ENCODE data around the gene SHKBP1. TPM values are rescaled to one million over a fixed set of nuclear protein-coding genes. Genes with fewer than 3 reads are reported as not detected.

SHKBP1 gene
- polyA plus RNA-seq, 3 donors from 2014 or later = 115 to 186 (median 156) TPM

DNA sequence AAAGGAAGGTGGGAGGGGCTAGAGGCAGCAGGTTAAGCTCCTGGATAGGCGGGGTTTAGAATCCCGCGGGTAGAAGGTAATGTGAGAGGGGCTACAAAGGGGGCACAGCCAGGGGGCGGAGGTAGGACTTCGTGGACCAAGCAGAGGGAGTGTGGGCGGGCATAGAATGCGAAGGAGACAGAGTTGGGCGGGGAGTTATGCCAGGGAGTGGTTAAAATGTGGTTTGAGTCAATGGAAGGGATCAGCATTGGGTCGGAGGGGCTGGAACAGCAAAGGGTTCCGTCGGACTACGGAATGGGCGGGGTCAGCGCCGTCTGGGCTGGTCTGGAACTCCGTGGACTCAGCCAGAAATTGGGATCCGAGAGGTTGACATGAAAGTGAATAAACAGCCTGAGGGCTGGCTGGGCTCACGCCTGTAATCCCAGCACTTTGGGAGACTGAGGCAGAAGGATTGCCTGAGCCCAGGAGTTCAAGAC, 27.5 kb downstream of the SHKBP1 start:
- no peak for DNase-seq
- no peaks in the 10 kb centered on the region for H3K9me3 Mint-ChIP-seq
- H3K4me3 Mint-ChIP-seq = peak overlapping the region; percentile 83 to 91 (median 89)
- H3K27me3 Mint-ChIP-seq (ENCODE audit: low read depth in 3 of 3) = peaks cover 20 to 32% (median 30%) of the 10 kb centered on the region in 3 donors
- H3K27ac Mint-ChIP-seq = peak overlapping the region; percentile 84 to 95 (median 90)
- no peaks in the 10 kb centered on the region for H3K36me3 Mint-ChIP-seq
- peaks cover 65 to 70% of the 10 kb centered on the region in 2 donors for H3K4me1 Mint-ChIP-seq

DNA sequence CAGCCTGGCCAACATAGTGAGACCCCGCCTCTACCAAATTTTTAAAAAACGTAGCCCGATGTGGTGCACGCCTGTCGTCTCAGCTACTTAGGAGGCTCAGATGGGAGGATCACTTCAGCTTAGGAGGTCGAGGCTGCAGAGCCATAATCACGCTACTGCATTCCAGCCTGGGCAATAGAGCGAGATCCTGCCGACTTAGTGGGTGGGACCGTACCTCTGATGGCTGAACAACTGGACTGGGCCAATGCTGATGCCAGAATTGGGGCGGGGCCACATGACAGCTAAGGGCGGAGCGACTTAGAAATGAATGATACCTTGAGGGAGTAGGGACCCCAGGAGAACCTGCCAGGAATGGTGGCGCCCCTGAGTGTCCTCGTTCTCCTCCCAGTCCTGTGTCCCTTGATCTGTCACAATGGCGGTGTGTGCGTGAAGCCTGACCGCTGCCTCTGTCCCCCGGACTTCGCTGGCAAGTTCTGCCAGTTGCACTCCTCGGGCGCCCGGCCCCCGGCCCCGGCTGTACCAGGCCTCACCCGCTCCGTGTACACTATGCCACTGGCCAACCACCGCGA, 28.1 kb downstream of the SHKBP1 start:
- H3K4me1 Mint-ChIP-seq = peaks cover 64 to 67% of the 10 kb centered on the region in 2 donors
- H3K27ac Mint-ChIP-seq = peak overlapping the region; percentile 84 to 97 (median 90)
- no peaks in the 10 kb centered on the region for H3K9me3 Mint-ChIP-seq
- H3K4me3 Mint-ChIP-seq = peak overlapping the region; percentile 83 to 91 (median 89)
- H3K27me3 Mint-ChIP-seq (ENCODE audit: low read depth in 3 of 3) = peaks cover 17 to 28% (median 27%) of the 10 kb centered on the region in 3 donors
- no peaks in the 10 kb centered on the region for H3K36me3 Mint-ChIP-seq
- no peak for DNase-seq

DNA sequence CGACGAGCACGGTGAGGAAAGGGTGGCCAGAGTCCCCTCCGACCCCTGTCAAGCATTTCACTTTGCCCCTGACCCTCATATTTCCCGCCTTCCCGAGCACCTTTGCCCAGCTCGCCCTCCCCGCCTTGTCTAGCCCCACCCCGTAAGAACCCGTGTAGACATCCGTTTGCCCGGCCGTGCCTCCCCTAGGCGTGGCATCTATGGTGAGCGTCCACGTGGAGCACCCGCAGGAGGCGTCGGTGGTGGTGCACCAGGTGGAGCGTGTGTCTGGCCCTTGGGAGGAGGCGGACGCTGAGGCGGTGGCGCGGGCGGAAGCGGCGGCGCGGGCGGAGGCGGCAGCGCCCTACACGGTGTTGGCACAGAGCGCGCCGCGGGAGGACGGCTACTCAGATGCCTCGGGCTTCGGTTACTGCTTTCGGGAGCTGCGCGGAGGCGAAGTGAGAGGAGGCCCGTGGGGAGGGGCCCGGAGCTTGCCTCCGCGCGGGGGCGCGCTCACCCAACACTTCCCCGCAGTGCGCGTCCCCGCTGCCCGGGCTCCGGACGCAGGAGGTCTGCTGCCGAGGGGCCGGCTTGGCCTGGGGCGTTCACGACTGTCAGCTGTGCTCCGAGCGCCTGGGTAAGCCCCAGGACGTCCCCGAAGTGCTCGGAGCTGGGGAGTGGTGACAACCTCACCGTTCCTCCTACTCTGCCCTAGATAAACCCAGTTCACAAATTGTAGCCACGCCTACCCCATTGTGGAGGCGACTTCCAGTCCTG, 28.7 kb downstream of the SHKBP1 start:
- no peaks in the 10 kb centered on the region for H3K9me3 Mint-ChIP-seq
- H3K4me1 Mint-ChIP-seq = peaks cover 68 to 70% of the 10 kb centered on the region in 2 donors
- peaks cover 16 to 29% (median 27%) of the 10 kb centered on the region in 3 donors for H3K27me3 Mint-ChIP-seq (ENCODE audit: low read depth in 3 of 3)
- peak overlapping the region; percentile 83 to 91 (median 89) for H3K4me3 Mint-ChIP-seq
- DNase-seq = peak; percentile 80 to 83 (median 81)
- no peaks in the 10 kb centered on the region for H3K36me3 Mint-ChIP-seq
- peak overlapping the region; percentile 84 to 97 (median 90) for H3K27ac Mint-ChIP-seq

DNA sequence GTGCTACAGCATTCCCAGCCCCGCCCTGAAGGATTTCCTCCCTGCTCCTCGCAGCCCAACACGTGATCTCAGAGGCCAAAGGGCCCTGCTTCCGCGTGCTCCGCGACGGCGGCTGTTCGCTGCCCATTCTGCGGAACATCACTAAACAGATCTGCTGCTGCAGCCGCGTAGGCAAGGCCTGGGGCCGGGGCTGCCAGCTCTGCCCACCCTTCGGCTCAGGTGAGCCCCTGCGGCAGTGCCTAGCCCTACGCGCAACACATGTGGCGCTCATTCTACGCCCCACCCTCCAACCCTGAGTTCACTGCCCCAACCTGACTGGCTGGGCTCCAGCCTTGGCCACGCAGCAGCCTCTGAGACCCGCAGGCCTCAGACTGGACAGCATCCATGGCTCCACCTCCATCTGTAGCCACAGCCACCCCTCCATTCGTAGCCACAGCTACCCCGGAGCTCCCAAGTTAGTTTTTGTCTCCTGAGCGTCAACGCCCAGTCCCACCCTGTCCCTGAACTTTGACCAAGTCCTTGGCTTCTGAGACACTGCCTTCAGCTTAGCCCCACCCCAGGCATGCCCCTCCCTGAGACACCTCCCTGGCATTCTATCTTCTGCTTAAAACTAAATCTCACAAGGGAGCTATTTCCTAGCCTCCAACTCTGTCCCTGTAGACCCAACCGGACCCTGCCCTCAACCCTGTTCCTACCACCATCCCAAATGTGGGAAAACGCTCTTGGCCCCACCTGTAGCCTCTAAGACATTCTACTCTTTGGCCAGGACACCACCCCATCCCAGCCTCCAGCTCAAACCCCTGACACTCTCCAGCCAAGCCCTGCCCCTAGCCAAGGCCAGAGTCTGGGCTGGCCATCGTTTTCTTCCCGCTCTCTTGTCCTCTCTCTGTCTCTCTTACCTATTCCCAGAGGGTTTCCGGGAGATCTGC, 30.9 kb downstream of the SHKBP1 start:
- Mint-ChIP-seq H3K27ac (peak overlapping the region in 4 of 6 donors; percentile 29 to 66 (median 57)), H3K4me3 (peak overlapping the region; percentile 7 to 87 (median 52)), H3K9me3 (no peaks in the 10 kb centered on the region), H3K27me3 (ENCODE audit: low read depth in 3 of 3) (peaks cover 7 to 19% (median 17%) of the 10 kb centered on the region in 3 donors), H3K36me3 (no peaks in the 10 kb centered on the region), H3K4me1 (peaks cover 70 to 72% of the 10 kb centered on the region in 2 donors)
- DNase-seq = no peak

DNA sequence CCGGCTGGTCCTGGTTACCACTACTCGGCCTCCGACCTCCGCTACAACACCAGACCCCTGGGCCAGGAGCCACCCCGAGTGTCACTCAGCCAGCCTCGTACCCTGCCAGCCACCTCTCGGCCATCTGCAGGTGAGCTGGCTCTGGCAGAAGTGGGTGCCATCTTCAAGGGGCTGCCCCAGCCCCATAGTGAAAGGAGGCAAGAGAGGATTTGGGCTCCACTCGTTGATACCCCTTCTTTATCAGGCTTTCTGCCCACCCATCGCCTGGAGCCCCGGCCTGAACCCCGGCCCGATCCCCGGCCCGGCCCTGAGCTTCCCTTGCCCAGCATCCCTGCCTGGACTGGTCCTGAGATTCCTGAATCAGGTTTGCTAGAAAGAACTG, 31.6 kb downstream of the SHKBP1 start:
- no peaks in the 10 kb centered on the region for H3K36me3 Mint-ChIP-seq
- H3K9me3 Mint-ChIP-seq = no peaks in the 10 kb centered on the region
- H3K4me1 Mint-ChIP-seq = peaks cover 70% of the 10 kb centered on the region in 2 donors
- peak overlapping the region in 2 of 6 donors; percentile 13 to 54 for H3K27ac Mint-ChIP-seq
- peaks cover 7 to 19% (median 17%) of the 10 kb centered on the region in 3 donors for H3K27me3 Mint-ChIP-seq (ENCODE audit: low read depth in 3 of 3)
- DNase-seq = no peak
- H3K4me3 Mint-ChIP-seq = peak overlapping the region in 3 of 5 donors; percentile 7 to 79 (median 12)

DNA sequence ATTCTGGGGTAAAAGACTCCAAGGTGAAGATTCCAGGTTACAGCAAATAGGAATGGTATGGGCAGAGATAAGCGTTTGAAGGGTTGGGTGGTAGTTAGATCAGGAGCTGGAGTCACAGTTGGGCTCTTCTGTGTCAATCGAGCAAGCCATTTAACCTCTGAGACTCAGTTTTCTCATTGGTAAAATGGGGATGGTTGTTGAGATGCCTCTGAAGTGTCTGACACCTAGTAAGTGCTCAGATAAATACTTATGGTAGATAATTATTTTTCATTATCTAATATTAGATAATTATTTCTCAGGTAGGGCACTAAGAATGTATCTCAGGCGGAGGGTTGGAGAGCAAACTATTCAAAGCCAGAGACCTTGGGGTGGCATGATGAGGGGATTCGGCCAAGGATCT, 32.3 kb downstream of the SHKBP1 start:
- H3K36me3 Mint-ChIP-seq = no peaks in the 10 kb centered on the region
- H3K4me3 Mint-ChIP-seq = peak overlapping the region; percentile 79 to 93 (median 90)
- H3K9me3 Mint-ChIP-seq = no peaks in the 10 kb centered on the region
- H3K27me3 Mint-ChIP-seq (ENCODE audit: low read depth in 3 of 3) = peaks cover 5 to 20% (median 19%) of the 10 kb centered on the region in 3 donors
- H3K4me1 Mint-ChIP-seq = peaks cover 71 to 72% of the 10 kb centered on the region in 2 donors
- DNase-seq = no peak
- peak overlapping the region; percentile 75 to 98 (median 91) for H3K27ac Mint-ChIP-seq

DNA sequence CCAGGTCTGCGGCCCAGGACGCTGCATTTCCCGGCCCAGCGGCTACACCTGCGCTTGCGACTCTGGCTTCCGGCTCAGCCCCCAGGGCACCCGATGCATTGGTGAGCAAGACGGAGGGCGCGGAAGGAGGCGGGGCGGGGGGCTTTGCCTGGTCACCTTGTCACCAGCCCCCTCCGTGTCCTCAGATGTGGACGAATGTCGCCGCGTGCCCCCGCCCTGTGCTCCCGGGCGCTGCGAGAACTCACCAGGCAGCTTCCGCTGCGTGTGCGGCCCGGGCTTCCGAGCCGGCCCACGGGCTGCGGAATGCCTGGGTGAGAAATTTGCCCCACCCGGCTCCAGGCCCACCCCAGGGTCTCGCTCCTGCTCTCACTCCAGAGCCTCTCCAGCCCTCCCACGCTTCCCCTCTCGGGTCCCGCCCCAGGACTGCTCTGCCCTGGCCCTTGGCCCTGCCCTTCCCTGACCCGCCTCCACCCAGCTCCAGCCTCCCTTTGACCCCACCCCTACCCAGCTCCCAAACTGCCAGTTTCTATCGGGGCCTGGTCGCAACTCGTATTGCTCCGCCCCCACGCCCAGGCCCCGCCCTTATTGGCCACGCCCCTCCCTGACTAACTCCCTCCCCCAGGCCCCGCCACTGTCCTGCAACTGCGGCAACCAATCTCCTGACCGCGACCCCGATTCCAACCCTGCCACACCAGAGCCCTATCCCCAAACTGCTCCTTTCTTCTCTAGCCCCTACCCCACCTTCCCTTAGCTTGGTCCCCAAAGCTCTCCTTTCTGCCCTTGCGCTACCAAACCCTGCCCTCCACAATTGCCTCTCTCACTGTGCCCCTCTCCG, 33.1 kb downstream of the SHKBP1 start:
- H3K9me3 Mint-ChIP-seq = no peaks in the 10 kb centered on the region
- H3K36me3 Mint-ChIP-seq = no peaks in the 10 kb centered on the region
- peak overlapping the region; percentile 89 to 98 (median 94) for H3K27ac Mint-ChIP-seq

DNA sequence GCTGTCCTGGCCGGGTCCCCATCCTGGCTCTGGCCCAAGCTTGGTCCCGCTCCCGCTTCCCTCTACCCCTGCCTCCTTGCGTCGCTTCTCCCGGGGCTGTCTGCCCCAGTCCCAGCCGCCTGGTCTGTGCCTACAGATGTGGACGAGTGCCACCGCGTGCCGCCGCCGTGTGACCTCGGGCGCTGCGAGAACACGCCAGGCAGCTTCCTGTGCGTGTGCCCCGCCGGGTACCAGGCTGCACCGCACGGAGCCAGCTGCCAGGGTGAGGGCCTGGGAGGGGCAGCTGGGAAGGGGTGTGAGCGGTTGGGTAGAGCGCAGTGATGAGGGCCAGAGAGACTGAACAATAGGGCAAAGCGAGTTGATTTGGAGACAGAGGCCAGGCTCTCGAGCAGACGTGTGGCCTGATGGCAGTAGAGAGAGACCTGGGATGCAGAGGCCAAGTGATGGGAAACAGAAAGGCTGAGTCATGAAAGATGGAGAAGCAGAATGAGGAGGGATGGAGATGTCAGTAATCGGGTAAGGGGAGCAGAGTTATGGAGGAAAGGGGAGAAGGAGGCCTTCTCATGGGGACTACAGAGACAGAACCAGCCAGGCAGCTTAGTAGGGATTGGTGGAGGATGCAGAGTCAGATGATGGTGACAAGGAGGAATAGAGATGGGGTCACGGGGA, 33.9 kb downstream of the SHKBP1 start:
- peak; percentile 69 to 83 (median 72) for DNase-seq
- Mint-ChIP-seq H3K9me3 (no peaks in the 10 kb centered on the region), H3K27ac (peak overlapping the region; percentile 89 to 98 (median 94)), H3K27me3 (ENCODE audit: low read depth in 3 of 3) (peaks cover 0 to 17% (median 14%) of the 10 kb centered on the region in 3 donors), H3K4me3 (peak overlapping the region; percentile 79 to 93 (median 90)), H3K36me3 (no peaks in the 10 kb centered on the region), H3K4me1 (peaks cover 68 to 71% of the 10 kb centered on the region in 2 donors)

More for the DNA sequence above, 33.1 kb downstream of the SHKBP1 start:
- Mint-ChIP-seq H3K4me1 (peaks cover 70 to 71% of the 10 kb centered on the region in 2 donors), H3K4me3 (peak overlapping the region; percentile 79 to 93 (median 90)), H3K27me3 (ENCODE audit: low read depth in 3 of 3) (peaks cover 3 to 18% (median 17%) of the 10 kb centered on the region in 3 donors)
- peak; percentile 74 to 87 (median 78) for DNase-seq

DNA sequence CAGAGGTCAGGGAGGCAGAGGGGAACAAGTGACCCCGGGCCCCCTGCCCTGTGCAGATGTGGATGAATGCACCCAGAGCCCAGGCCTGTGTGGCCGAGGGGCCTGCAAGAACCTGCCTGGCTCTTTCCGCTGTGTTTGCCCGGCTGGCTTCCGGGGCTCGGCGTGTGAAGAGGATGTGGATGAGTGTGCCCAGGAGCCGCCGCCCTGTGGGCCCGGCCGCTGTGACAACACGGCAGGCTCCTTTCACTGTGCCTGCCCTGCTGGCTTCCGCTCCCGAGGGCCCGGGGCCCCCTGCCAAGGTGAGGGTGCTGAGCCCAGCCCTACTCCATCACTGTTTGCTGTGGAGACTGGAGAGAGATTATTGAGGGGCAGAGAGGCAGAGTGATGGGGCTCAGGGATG, 34.4 kb downstream of the SHKBP1 start:
- Mint-ChIP-seq H3K27me3 (ENCODE audit: low read depth in 3 of 3) (peaks cover 0 to 14% (median 14%) of the 10 kb centered on the region in 3 donors), H3K4me1 (peaks cover 64 to 70% of the 10 kb centered on the region in 2 donors), H3K4me3 (peak overlapping the region; percentile 79 to 93 (median 90)), H3K27ac (peak overlapping the region; percentile 89 to 98 (median 94)), H3K36me3 (no peaks in the 10 kb centered on the region), H3K9me3 (no peaks in the 10 kb centered on the region)
- peak in 1 of 3 donors; percentile 48 for DNase-seq

DNA sequence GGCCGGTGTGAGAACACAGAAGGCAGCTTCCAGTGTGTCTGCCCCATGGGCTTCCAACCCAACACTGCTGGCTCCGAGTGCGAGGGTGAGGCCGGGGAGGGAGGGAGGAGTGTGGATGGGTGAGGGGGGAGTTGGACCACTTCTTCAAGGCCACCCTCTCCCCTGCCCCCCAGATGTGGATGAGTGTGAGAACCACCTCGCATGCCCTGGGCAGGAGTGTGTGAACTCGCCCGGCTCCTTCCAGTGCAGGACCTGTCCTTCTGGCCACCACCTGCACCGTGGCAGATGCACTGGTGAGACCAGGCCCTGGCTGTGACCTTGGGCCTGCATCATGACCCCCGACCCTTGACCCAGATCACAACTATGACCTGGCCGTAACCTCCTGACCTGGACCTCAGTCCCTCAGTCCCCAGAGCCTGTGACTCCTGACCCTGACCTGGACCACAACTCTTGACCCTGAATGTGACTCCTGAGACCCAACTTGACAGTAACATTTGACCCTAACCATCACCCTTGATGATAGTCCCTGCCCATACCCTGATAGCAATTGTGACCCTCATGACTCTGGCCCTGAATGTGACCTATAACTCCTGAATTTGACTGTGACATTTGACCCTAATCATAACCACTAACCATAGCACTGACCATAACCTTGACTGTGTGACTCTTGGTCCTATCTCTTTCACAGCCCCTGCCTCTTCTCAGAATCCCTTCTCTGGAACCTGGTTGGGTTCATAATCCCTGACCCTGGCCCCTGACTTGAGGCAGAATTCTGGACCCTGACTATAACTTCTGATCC, 35.4 kb downstream of the SHKBP1 start:
- H3K9me3 Mint-ChIP-seq = no peaks in the 10 kb centered on the region
- peak overlapping the region; percentile 89 to 98 (median 92) for H3K27ac Mint-ChIP-seq
- peaks cover 57 to 62% of the 10 kb centered on the region in 2 donors for H3K4me1 Mint-ChIP-seq
- peaks cover 0 to 14% (median 11%) of the 10 kb centered on the region in 3 donors for H3K27me3 Mint-ChIP-seq (ENCODE audit: low read depth in 3 of 3)
- DNase-seq = no peak
- H3K4me3 Mint-ChIP-seq = peak overlapping the region; percentile 92 to 96 (median 93)
- no peaks in the 10 kb centered on the region for H3K36me3 Mint-ChIP-seq

DNA sequence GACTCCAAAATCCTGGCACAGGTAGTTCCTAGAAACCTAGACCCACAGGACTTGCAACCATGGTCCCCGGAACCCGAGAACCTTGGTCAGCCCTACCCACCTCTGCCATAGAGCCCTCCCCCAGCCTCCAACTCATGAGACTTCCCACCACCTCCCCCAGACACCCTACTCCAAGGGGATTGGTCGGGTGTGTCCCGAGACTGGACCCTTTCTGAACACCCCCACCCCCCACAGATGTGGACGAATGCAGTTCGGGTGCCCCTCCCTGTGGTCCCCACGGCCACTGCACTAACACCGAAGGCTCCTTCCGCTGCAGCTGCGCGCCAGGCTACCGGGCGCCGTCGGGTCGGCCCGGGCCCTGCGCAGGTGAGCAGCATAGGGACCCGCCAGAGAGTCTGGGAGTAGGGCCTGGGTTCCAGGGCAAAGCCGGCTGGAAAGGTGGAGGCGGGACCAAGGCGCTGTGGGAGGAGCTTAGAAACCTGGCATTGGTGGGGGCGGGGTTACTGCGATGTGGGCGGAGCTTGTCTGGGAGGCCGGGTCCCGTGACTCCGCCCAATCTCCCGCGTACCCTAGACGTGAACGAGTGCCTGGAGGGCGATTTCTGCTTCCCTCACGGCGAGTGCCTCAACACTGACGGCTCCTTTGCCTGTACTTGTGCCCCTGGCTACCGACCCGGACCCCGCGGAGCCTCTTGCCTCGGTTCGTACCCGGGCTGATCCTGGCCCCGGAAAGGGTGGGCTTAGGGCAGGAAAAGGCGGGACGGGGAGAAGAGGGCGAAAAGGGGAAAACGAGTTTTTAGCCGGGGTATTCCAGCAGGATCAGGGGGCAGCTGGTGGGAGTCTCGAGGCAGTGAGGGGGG, 36.4 kb downstream of the SHKBP1 start:
- Mint-ChIP-seq H3K4me1 (peaks cover 54 to 62% of the 10 kb centered on the region in 2 donors), H3K36me3 (peaks cover 0 to 3% (median 0%) of the 10 kb centered on the region in 3 donors), H3K9me3 (no peaks in the 10 kb centered on the region), H3K4me3 (peak overlapping the region; percentile 92 to 96 (median 93)), H3K27me3 (ENCODE audit: low read depth in 3 of 3) (peaks cover 0 to 11% (median 11%) of the 10 kb centered on the region in 3 donors), H3K27ac (peak overlapping the region; percentile 89 to 98 (median 92))
- peak; percentile 62 to 67 (median 63) for DNase-seq
